BLaER1 (cell line): Measurements from ENCODE around the gene CSF2RB.

ENCODE experiments used
- H3K27ac ChIP-seq: shearing (Covaris generic); formaldehyde crosslinking; 2 replicates; pipeline ENCODE4 v1.8.1; 2022
- H3K27me3 ChIP-seq: shearing (Covaris generic); formaldehyde crosslinking; 2 replicates; pipeline ENCODE4 v1.8.1; 2022
- H3K36me3 ChIP-seq: shearing (Covaris generic); formaldehyde crosslinking; 2 replicates; pipeline ENCODE4 v1.8.1; 2022
- H3K4me1 ChIP-seq: shearing (Covaris generic); formaldehyde crosslinking; 2 replicates; pipeline ENCODE4 v1.8.1; 2022
- H3K4me2 ChIP-seq: shearing (Covaris generic); formaldehyde crosslinking; 2 replicates; pipeline ENCODE4 v1.8.1; 2022
- H3K4me3 ChIP-seq: shearing (Covaris generic); formaldehyde crosslinking; 2 replicates; pipeline ENCODE4 v1.8.1; 2022
- H3K9ac ChIP-seq: shearing (Covaris generic); formaldehyde crosslinking; 2 replicates; pipeline ENCODE4 v1.8.1; 2022
- H3K9me3 ChIP-seq: shearing (Covaris generic); formaldehyde crosslinking; 2 replicates; pipeline ENCODE4 v1.8.1; 2022
- H4K20me1 ChIP-seq: shearing (Covaris generic); formaldehyde crosslinking; 2 replicates; pipeline ENCODE4 v1.8.1; 2022
- Cebpa-rat ChIP-seq: shearing (Covaris generic); IDR thresholded peaks from 2 replicates; pipeline ENCODE4 v1.8.1; 2022

CSF2RB gene

DNA sequence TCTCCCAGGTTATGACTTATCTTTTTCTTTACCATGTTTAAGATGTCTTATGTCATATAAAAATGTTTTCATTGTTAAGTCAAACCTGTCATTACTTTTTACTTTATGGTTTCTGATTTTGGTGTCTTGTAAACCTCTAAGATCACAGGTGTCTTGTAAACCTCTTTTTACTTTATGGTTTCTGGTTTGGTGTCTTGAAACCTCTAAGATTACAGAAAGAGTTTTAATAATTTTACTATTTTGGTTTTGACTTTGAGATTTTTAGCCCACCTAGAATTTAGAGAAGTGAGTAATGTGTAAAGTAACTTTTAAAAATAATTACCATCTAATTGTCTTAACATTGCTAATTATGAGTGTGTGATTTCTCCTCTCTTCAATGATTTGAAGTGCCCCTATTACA is 2.6 kb downstream of the CSF2RB start:
- peaks cover 14% of the 10 kb centered on the region for H3K36me3 ChIP-seq
- no peak overlapping the region for H3K4me3 ChIP-seq
- no peak overlapping the region for H3K27ac ChIP-seq
- no peak for TF ChIP-seq Cebpa-rat
- H3K27me3 ChIP-seq, result no peaks in the 10 kb centered on the region
- peaks cover 10% of the 10 kb centered on the region; the same call in 1 of the 2 replicates for H4K20me1 ChIP-seq
- H3K4me2 ChIP-seq, result no peak overlapping the region
- peaks cover 36% of the 10 kb centered on the region for H3K4me1 ChIP-seq
- peaks cover 5% of the 10 kb centered on the region; the same call in 1 of the 2 replicates for H3K9me3 ChIP-seq
- no peak overlapping the region for H3K9ac ChIP-seq

DNA sequence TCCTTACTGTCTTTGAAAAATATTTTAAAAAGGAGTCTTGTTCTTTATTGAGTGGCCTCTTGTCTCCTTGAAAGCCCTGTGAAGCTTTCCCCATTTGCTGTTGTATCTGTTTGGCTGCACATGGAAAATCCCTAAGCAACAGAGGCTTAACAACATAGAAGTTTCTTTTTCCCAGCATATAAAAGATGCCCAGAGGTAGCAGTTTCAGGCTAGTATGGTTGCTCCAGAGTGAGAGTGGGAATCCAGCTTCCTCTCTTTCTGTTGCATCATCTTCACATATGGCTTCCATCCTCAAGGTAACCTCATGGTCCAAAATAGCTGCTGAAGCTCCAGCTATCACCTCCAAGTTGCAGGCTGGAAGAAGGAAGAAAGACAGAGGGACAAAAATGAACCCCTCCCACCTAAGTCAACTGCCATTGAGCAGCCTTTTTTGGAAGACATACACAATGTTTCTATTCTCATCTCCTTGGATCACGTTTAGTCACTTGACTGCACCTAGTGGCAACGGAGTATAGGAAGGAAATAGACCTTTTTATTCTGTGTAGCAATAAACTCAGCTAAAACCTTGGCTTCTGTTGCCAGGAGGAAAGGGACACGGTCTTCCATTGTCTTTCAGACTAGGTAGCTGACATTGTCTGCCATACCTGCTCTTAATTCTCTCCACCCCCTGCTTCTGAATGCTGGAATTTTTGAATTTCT is 5.3 kb downstream of the CSF2RB start:
- Histone ChIP-seq H3K4me2 (no peak overlapping the region), H3K27me3 (no peaks in the 10 kb centered on the region), H3K4me1 (peaks cover 54% of the 10 kb centered on the region), H3K36me3 (peaks cover 33% of the 10 kb centered on the region), H3K9ac (no peak overlapping the region), H3K27ac (no peak overlapping the region), H3K4me3 (no peak overlapping the region), H3K9me3 (peaks cover 5% of the 10 kb centered on the region; the same call in 1 of the 2 replicates), H4K20me1 (peaks cover 22% of the 10 kb centered on the region; the same call in 1 of the 2 replicates)
- no peak for TF ChIP-seq Cebpa-rat

DNA sequence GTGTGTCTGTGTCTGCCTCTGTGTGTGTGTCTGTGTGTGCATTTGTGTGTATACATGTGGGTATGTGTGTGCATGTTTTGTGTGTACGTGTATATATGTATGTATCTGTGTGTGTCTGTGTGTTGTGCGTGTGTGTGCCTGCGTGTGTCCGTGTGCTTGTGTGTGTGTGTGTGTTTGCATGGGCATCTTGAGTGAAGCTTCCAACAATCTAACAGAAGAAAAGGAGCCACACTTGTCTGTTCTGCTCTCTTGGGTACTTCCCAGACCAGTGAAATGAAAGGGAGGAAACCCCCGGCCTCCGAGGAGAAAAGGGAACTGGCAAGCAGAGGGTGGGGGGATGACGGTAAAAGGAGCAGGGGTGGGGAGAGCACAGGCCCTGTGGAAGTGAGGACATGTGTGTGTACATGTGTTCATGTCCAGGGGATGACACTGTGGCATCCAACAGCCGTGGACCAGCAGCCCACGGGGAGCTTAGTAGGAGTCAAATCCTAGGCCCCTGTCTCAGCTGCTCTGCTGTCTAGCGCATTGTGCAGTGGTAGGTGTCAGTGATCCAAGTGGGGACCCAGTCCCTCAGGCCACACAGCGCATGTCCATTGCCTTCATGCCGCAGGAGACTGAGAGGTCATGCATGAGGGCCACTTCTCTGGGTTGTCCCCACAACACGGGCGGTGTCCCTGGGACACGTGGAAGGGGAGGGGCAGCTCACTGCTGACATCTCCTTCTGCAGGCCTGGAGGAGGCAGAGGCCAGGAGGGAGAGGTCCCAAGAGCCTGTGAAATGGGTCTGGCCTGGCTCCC is 8.1 kb downstream of the CSF2RB start:
- TF ChIP-seq Cebpa-rat, result no peak
- H3K4me2 ChIP-seq, result peak overlapping the region; percentile 82
- peak overlapping the region; percentile 62 for H3K27ac ChIP-seq
- H3K27me3 ChIP-seq, result no peaks in the 10 kb centered on the region
- peaks cover 18% of the 10 kb centered on the region; the same call in 1 of the 2 replicates for H4K20me1 ChIP-seq
- peak overlapping the region; percentile 30 for H3K9ac ChIP-seq
- H3K9me3 ChIP-seq, result peaks cover 5% of the 10 kb centered on the region; the same call in 1 of the 2 replicates
- no peak overlapping the region for H3K4me3 ChIP-seq
- H3K36me3 ChIP-seq, result peaks cover 58% of the 10 kb centered on the region
- peaks cover 50% of the 10 kb centered on the region for H3K4me1 ChIP-seq

GRCh38 chr22:36922105-36922608 is 8.7 kb downstream of the CSF2RB start:
- no peak for TF ChIP-seq Cebpa-rat
- Histone ChIP-seq H3K9me3 (peaks cover 5% of the 10 kb centered on the region; the same call in 1 of the 2 replicates), H3K27ac (peak overlapping the region; percentile 62), H4K20me1 (peaks cover 16% of the 10 kb centered on the region; the same call in 1 of the 2 replicates), H3K27me3 (no peaks in the 10 kb centered on the region), H3K36me3 (peaks cover 65% of the 10 kb centered on the region), H3K9ac (peak overlapping the region; percentile 30; the same call in 1 of the 2 replicates), H3K4me2 (peak overlapping the region; percentile 82), H3K4me3 (no peak overlapping the region), H3K4me1 (peaks cover 57% of the 10 kb centered on the region)

DNA sequence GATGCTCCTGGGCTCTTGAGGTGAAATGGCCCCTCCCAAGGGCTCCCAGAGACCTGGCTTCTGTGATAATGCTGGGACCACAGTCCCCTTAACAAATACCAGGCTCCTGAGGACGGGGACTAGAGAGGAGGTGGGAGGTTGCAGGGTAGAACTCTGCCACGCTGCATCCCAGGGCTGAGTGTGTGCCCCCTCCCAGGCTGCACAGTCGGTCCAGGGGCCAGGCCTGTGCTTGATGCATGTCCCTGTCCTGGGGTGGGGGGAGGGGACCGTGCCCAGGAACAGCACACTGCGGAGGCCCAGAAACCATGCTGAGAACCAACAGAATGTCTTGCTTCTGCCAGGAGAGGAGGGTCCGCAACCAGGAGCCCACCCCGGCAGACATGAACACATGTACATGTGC is 9.3 kb downstream of the CSF2RB start:
- peak overlapping the region; percentile 62 for H3K27ac ChIP-seq
- H3K4me1 ChIP-seq, result peaks cover 62% of the 10 kb centered on the region
- H3K27me3 ChIP-seq, result no peaks in the 10 kb centered on the region
- H4K20me1 ChIP-seq, result peaks cover 12% of the 10 kb centered on the region; the same call in 1 of the 2 replicates
- no peak for TF ChIP-seq Cebpa-rat
- H3K36me3 ChIP-seq, result peaks cover 66% of the 10 kb centered on the region
- no peak overlapping the region for H3K4me3 ChIP-seq
- H3K9ac ChIP-seq, result no peak overlapping the region
- H3K4me2 ChIP-seq, result 0 out of 2 replicates have a peak overlapping the region, but pooled peaks have one; percentile 82
- H3K9me3 ChIP-seq, result peaks cover 5% of the 10 kb centered on the region; the same call in 1 of the 2 replicates

GRCh38 chr22:36923131-36923788 is 9.8 kb downstream of the CSF2RB start:
- no peak for TF ChIP-seq Cebpa-rat
- peaks cover 12% of the 10 kb centered on the region; the same call in 1 of the 2 replicates for H4K20me1 ChIP-seq

GRCh38 chr22:36924151-36924698 is 10.8 kb downstream of the CSF2RB start:
- H4K20me1 ChIP-seq, result peaks cover 12% of the 10 kb centered on the region; the same call in 1 of the 2 replicates
- H3K4me1 ChIP-seq, result peaks cover 77% of the 10 kb centered on the region
- H3K4me3 ChIP-seq, result no peak overlapping the region
- H3K9ac ChIP-seq, result no peak overlapping the region
- no peak overlapping the region for H3K27ac ChIP-seq
- H3K27me3 ChIP-seq, result no peaks in the 10 kb centered on the region
- no peak for TF ChIP-seq Cebpa-rat
- H3K4me2 ChIP-seq, result no peak overlapping the region
- H3K9me3 ChIP-seq, result no peaks in the 10 kb centered on the region
- peaks cover 56% of the 10 kb centered on the region for H3K36me3 ChIP-seq

More at GRCh38 chr22:36923131-36923788, 9.8 kb downstream of the CSF2RB start:
- H3K36me3 ChIP-seq, result peaks cover 65% of the 10 kb centered on the region
- H3K4me3 ChIP-seq, result no peak overlapping the region
- H3K9me3 ChIP-seq, result peaks cover 5% of the 10 kb centered on the region; the same call in 1 of the 2 replicates
- H3K4me1 ChIP-seq, result peaks cover 68% of the 10 kb centered on the region
- H3K27ac ChIP-seq, result peak overlapping the region; percentile 62; the same call in 1 of the 2 replicates
- no peak overlapping the region for H3K9ac ChIP-seq
- H3K4me2 ChIP-seq, result no peak overlapping the region
- no peaks in the 10 kb centered on the region for H3K27me3 ChIP-seq

- H3K27me3 ChIP-seq, result no peaks in the 10 kb centered on the region
- peaks cover 12% of the 10 kb centered on the region; the same call in 1 of the 2 replicates for H4K20me1 ChIP-seq
- no peak overlapping the region for H3K4me3 ChIP-seq
- H3K4me1 ChIP-seq, result peaks cover 85% of the 10 kb centered on the region
- H3K27ac ChIP-seq, result peak overlapping the region; percentile 16; the same call in 1 of the 2 replicates
- TF ChIP-seq Cebpa-rat, result no peak
- H3K4me2 ChIP-seq, result peak overlapping the region; percentile 98
- H3K9me3 ChIP-seq, result no peaks in the 10 kb centered on the region
- H3K36me3 ChIP-seq, result peaks cover 52% of the 10 kb centered on the region
- H3K9ac ChIP-seq, result no peak overlapping the region
These were observed 12.2 kb downstream of the CSF2RB start for GRCh38 chr22:36925388-36926290.
